SK-N-MC (cell line): ENCODE data around the gene CACNA1C.

Experiments
- EZH2 ChIP-seq: fragments of 200-600 bp; sonication (generic); IDR thresholded peaks from one replicate; pipeline ENCODE4 v1.6.1; 2017; ENCODE audit warnings: antibody characterized with exemption
- POLR2AphosphoS5 ChIP-seq: IDR thresholded peaks from 2 replicates; pipeline ENCODE4 v1.6.1; 2012; ENCODE audit warnings: mild to moderate bottlenecking, low read depth, low read length, borderline replicate concordance

GRCh38 chr12:2229661-2230539 is 177.1 kb downstream of the CACNA1C start:
- TF ChIP-seq EZH2 (no peak), POLR2AphosphoS5 (no peak)
